Measurements from ENCODE around the gene PGAM2. TPM values are rescaled to one million over a fixed set of nuclear protein-coding genes. Genes with fewer than 3 reads are reported as not detected.

Gene PGAM2
- total RNA-seq, 1 donor from 2014 or later: not detected

- no peak for DNase-seq (ENCODE audit: extremely low spot score in 2 of 2)
- Histone ChIP-seq H3K4me3 (peak overlapping the region in 1 of 2 donors; percentile 6), H3K9me3 (no peaks in the 10 kb centered on the region), H3K27me3 (no peaks in the 10 kb centered on the region), H3K27ac (peak overlapping the region; percentile 64), H3K4me1 (peaks cover 40% of the 10 kb centered on the region), H3K36me3 (peaks cover 0 to 31% of the 10 kb centered on the region in 2 donors)
- intact Hi-C loops (cut with DNase I): loop anchor here (10.0 kb wide), 1 partner anchor 122 kb away; no protein-coding TSS in a partner anchor
- peak; percentile 39 to 75 (median 55) for TF ChIP-seq CTCF (IDR thresholded peaks at IDR 0.05)
- peak in 1 of 2 donors; percentile 43 for TF ChIP-seq POLR2AphosphoS5 (IDR thresholded peaks at IDR 0.05; ENCODE audit: insufficient read depth in 1 of 2, low read depth in 1 of 2)
- no peak for TF ChIP-seq POLR2A (IDR thresholded peaks at IDR 0.05)
These were observed 7.2 kb upstream of the PGAM2 start for GRCh38 chr7:44072364-44073231.

GRCh38 chr7:44071726-44072363, 6.5 kb upstream of the PGAM2 start:
- Histone ChIP-seq H3K27me3 (no peaks in the 10 kb centered on the region), H3K4me1 (peaks cover 40% of the 10 kb centered on the region), H3K27ac (peak overlapping the region; percentile 64), H3K4me3 (no peak overlapping the region), H3K36me3 (peaks cover 0 to 26% of the 10 kb centered on the region in 2 donors), H3K9me3 (no peaks in the 10 kb centered on the region)
- intact Hi-C loops (cut with DNase I): loop anchor here (10.0 kb wide), 1 partner anchor 123 kb away; no protein-coding TSS in a partner anchor
- DNase-seq (ENCODE audit: extremely low spot score in 2 of 2): no peak
- no peak for TF ChIP-seq CTCF (IDR thresholded peaks at IDR 0.05)
- no peak for TF ChIP-seq POLR2A (IDR thresholded peaks at IDR 0.05)
- no peak for TF ChIP-seq POLR2AphosphoS5 (IDR thresholded peaks at IDR 0.05; ENCODE audit: insufficient read depth in 1 of 2, low read depth in 1 of 2)

GRCh38 chr7:44068054-44068453, 2.7 kb upstream of the PGAM2 start:
- peaks cover 0 to 5% of the 10 kb centered on the region in 2 donors for H3K36me3 ChIP-seq
- peak in 1 of 2 donors; percentile 8 for TF ChIP-seq POLR2AphosphoS5 (IDR thresholded peaks at IDR 0.05; ENCODE audit: insufficient read depth in 1 of 2, low read depth in 1 of 2)
- no peak for TF ChIP-seq CTCF (IDR thresholded peaks at IDR 0.05)
- no peak for TF ChIP-seq POLR2A (IDR thresholded peaks at IDR 0.05)
- no peak overlapping the region for H3K4me3 ChIP-seq
- no peaks in the 10 kb centered on the region for H3K9me3 ChIP-seq
- DNase-seq (ENCODE audit: extremely low spot score in 2 of 2): no peak
- intact Hi-C loops (cut with DNase I): no loop called here
- H3K4me1 ChIP-seq: peaks cover 43% of the 10 kb centered on the region
- no peaks in the 10 kb centered on the region for H3K27me3 ChIP-seq
- H3K27ac ChIP-seq: no peak overlapping the region

- Histone ChIP-seq H3K9me3 (no peaks in the 10 kb centered on the region), H3K27ac (no peak overlapping the region), H3K4me1 (peaks cover 35% of the 10 kb centered on the region), H3K36me3 (no peaks in the 10 kb centered on the region), H3K27me3 (no peaks in the 10 kb centered on the region), H3K4me3 (no peak overlapping the region)
- TF ChIP-seq POLR2AphosphoS5 (IDR thresholded peaks at IDR 0.05; ENCODE audit: insufficient read depth in 1 of 2, low read depth in 1 of 2) (no peak), POLR2A (IDR thresholded peaks at IDR 0.05) (no peak), CTCF (IDR thresholded peaks at IDR 0.05) (no peak)
- intact Hi-C loops (cut with DNase I): no loop called here
- no peak for DNase-seq (ENCODE audit: extremely low spot score in 2 of 2)
These were observed 1.9 kb upstream of the PGAM2 start for GRCh38 chr7:44067064-44067951.
